Endothelial cell of umbilical vein (primary cell): ENCODE measurements around the gene CLDN14. TPM values are rescaled to one million over a fixed set of nuclear protein-coding genes. Genes with fewer than 3 reads are reported as not detected.

Source experiments
- BruUV-seq: library from RNA; stranded (reverse); fragments of 400-500 nt; replicated peaks from 2 replicates; lab custom pipeline; 2021; lab: Mats Ljungman, UMichigan
- CTCF ChIA-PET: fragments of 300-600, 350-600 bp; sonication (Branson Sonifier 250); formaldehyde crosslinking; loops from one replicate; lab custom pipeline; 2021; ENCODE audit warnings: antibody characterized with exemption, inconsistent platforms; lab: Charles Lee
- POLR2A ChIA-PET: fragments of 300-600, 350-600 bp; sonication (Branson Sonifier 250); formaldehyde crosslinking; loops from one replicate; lab custom pipeline; 2021; ENCODE audit warnings: antibody characterized with exemption, inconsistent platforms; lab: Charles Lee
- DNase-seq: peaks from one replicate; pipeline ENCODE4 v3.0.0-alpha.2; 2011; ENCODE audit warnings: low read depth, low spot score
- FAIRE-seq: peaks from 2 replicates; lab custom pipeline; 2011; peaks lifted over from hg19 to GRCh38; lab: Jason Lieb, UNC
- H2AFZ ChIP-seq: 2 replicates; pipeline ENCODE4 v1.6.0; 2012; ENCODE audit warnings: low read depth, low read length, control low read depth, inconsistent platforms
- H3K27ac ChIP-seq: 2 replicates; pipeline ENCODE4 v1.5.1; 2011; ENCODE audit warnings: low read depth, mild to moderate bottlenecking, control low read depth, low read length, moderate library complexity; ENCODE audit not compliant: insufficient read depth
- H3K27me3 ChIP-seq, 2 experiments: 2 replicates each; pipeline versions ENCODE4 v1.6.0 to v1.6.1; 2011; ENCODE audit warnings: low read length in 2 of 2, mixed read lengths in 1 of 2; ENCODE audit not compliant: control insufficient read depth in 2 of 2, insufficient read depth in 2 of 2
- H3K36me3 ChIP-seq, 2 experiments: 2 replicates in 1 of 2; 3 replicates in 1 of 2; pipeline ENCODE4 v1.5.1; 2011; ENCODE audit warnings: low read length in 2 of 2, mild to moderate bottlenecking in 1 of 2, moderate library complexity in 1 of 2; ENCODE audit not compliant: control insufficient read depth in 2 of 2, insufficient read depth in 2 of 2; ENCODE audit errors: extremely low read depth in 1 of 2
- H3K4me1 ChIP-seq: 3 replicates; pipeline ENCODE4 v1.5.1; 2011; ENCODE audit warnings: mild to moderate bottlenecking, low read length; ENCODE audit not compliant: control insufficient read depth, insufficient read depth; ENCODE audit errors: extremely low read depth
- H3K4me2 ChIP-seq: 2 replicates; pipeline ENCODE4 v1.6.1; 2011; ENCODE audit warnings: low read length, control low read depth, mixed read lengths; ENCODE audit not compliant: insufficient read depth
- H3K4me3 ChIP-seq, 3 experiments: fragments of 200-600 bp in 1 of 3; sonication (generic), shearing (Covaris generic) in 1 of 3; replicated peaks in 1 of 3; 2 replicates each; pipeline ENCODE4 v1.5.1; 2011 to 2016; ENCODE audit warnings: control low read depth in 3 of 3, low read length in 3 of 3, mild to moderate bottlenecking in 2 of 3, inconsistent platforms in 1 of 3, low read depth in 1 of 3, moderate library complexity in 1 of 3; ENCODE audit not compliant: insufficient read depth in 1 of 3
- H3K79me2 ChIP-seq: 2 replicates; pipeline ENCODE4 v1.6.0; 2012; ENCODE audit warnings: low read length, inconsistent platforms; ENCODE audit not compliant: control insufficient read depth, insufficient read depth
- H3K9ac ChIP-seq: replicated peaks from 2 replicates; pipeline ENCODE3; 2011; ENCODE audit warnings: low read length, control low read depth; ENCODE audit not compliant: insufficient read depth; ENCODE audit errors: extremely low read depth
- H3K9me1 ChIP-seq: replicated peaks from 3 replicates; pipeline ENCODE4 v1.6.0; 2011; ENCODE audit warnings: mild to moderate bottlenecking, low read length; ENCODE audit not compliant: control insufficient read depth, insufficient read depth; ENCODE audit errors: extremely low read depth
- H3K9me3 ChIP-seq: replicated peaks from 2 replicates; pipeline ENCODE4 v1.5.1; 2012; ENCODE audit warnings: low read length, inconsistent platforms; ENCODE audit not compliant: control insufficient read depth, insufficient read depth
- H4K20me1 ChIP-seq: replicated peaks from 2 replicates; pipeline ENCODE3; 2011; ENCODE audit warnings: mild to moderate bottlenecking, low read length; ENCODE audit not compliant: control insufficient read depth, insufficient read depth; ENCODE audit errors: extremely low read depth
- EZH2 ChIP-seq: IDR thresholded peaks from 2 replicates; pipeline ENCODE4 v1.6.1; 2012; ENCODE audit warnings: borderline replicate concordance, low read depth, mild to moderate bottlenecking, moderate library complexity, low read length, inconsistent platforms; ENCODE audit not compliant: severe bottlenecking
- FOS ChIP-seq: IDR thresholded peaks from 2 replicates; pipeline ENCODE4 v1.6.1; 2011; ENCODE audit warnings: mild to moderate bottlenecking, low read length, moderate library complexity, borderline replicate concordance; ENCODE audit not compliant: insufficient read depth
- GATA2 ChIP-seq: IDR thresholded peaks from 2 replicates; pipeline ENCODE4 v1.7.0; 2011; ENCODE audit warnings: low read depth, mild to moderate bottlenecking, moderate library complexity, mixed read lengths, low read length; ENCODE audit not compliant: insufficient read length, insufficient read depth
- JUN ChIP-seq: IDR thresholded peaks from 2 replicates; pipeline ENCODE4 v1.6.1; 2011; ENCODE audit warnings: borderline replicate concordance, low read depth; ENCODE audit not compliant: insufficient read length, insufficient read depth
- MYC ChIP-seq: IDR thresholded peaks from one replicate; pipeline ENCODE4 v1.6.1; 2011; ENCODE audit warnings: mild to moderate bottlenecking, low read depth, low read length
- POLR2A ChIP-seq: IDR thresholded peaks from 2 replicates; pipeline ENCODE4 v1.6.1; 2012; ENCODE audit warnings: low read depth, mild to moderate bottlenecking, control low read depth, low read length
- POLR2AphosphoS5 ChIP-seq: IDR thresholded peaks from 2 replicates; pipeline ENCODE4 v1.6.1; 2012; ENCODE audit warnings: low read depth, mild to moderate bottlenecking, control low read depth, low read length, moderate library complexity; ENCODE audit not compliant: insufficient read depth
- dilution Hi-C: fragments of 300-500 bp; cut with MboI; formaldehyde crosslinking; loops from one replicate; pipeline ENCODE4 v1.15.0; 2019; ENCODE audit warnings: low sequenced_read_pairs; ENCODE audit not compliant: extremely low pct_ligation_motif_present
- intact Hi-C: fragments of 100-400 bp; cut with micrococcal nuclease; formaldehyde crosslinking; loops from one replicate; pipeline ENCODE4 v1.10.0; 2022
- polyA plus RNA-seq, 4 experiments: library from polyadenylated mRNA; depleted of rRNA in 3 of 4; stranded (reverse) in 3 of 4; unstranded in 1 of 4; fragments of >200 nt; gene quantifications; 2 replicates each; pipeline versions ENCODE4 v1.2.1 to v1.2.3, GENCODE V29; 2011 to 2012; ENCODE audit warnings: missing spikeins in 1 of 4
- total RNA-seq: library from RNA; stranded (reverse); gene quantifications from 2 replicates; pipeline ENCODE4 v1.2.3, GENCODE V29; 2021
- TF ChIP-seq, protein P1 (sequence below), 2 donors: IDR thresholded peaks; 1 replicate in 1 of 2; 2 replicates in 1 of 2; pipeline ENCODE4 v1.5.1; 2011; ENCODE audit warnings: low read length in 2 of 2, mild to moderate bottlenecking in 2 of 2, moderate library complexity in 2 of 2, control low read depth in 1 of 2, inconsistent platforms in 1 of 2, low read depth in 1 of 2; ENCODE audit not compliant: insufficient read depth in 1 of 2; ENCODE audit errors: extremely low read depth in 1 of 2
- TF ChIP-seq, protein P2 (sequence below): IDR thresholded peaks from 2 replicates; pipeline ENCODE4 v1.6.1; 2011; ENCODE audit not compliant: insufficient read depth, insufficient read length

CLDN14 gene
- total and polyA plus RNA-seq, 2 donors (not counting 3 experiments of a cell fraction or from before 2014, with no cell fraction given) = 1.0 to 2.5 TPM

DNA sequence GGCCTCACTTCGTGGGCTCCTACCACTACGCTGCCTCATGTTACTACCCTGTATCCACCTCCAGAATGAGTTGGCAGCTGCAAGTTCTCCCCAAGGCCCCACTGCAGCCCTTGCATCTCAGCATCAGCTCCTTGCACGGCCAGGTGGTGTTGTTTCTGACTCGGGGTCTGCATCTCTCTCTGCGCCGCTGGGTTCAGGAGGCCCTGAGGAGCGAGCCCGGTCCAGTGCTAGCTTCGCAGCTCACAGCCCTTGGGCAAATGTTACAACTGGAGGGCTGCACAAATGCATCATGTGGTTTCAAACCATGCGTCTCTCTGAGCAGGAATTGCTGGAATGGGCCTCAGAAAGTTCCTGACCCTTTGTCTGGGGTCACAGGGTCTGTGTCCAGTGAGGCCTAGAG, 3.2 kb upstream of the CLDN14 start:
- DNase-seq (no peak), FAIRE-seq (no peak)
- Histone ChIP-seq H3K4me1 (peaks cover 23% of the 10 kb centered on the region), H3K27me3 (no peaks in the 10 kb centered on the region), H3K4me2 (no peak overlapping the region), H3K9me1 (no peaks in the 10 kb centered on the region), H3K79me2 (peaks cover 12% of the 10 kb centered on the region), H2AFZ (no peak overlapping the region), H3K27ac (no peak overlapping the region), H3K9me3 (no peaks in the 10 kb centered on the region), H3K36me3 (peaks cover 6% of the 10 kb centered on the region in 2 experiments), H3K9ac (no peak overlapping the region), H3K4me3 (no peak overlapping the region), H4K20me1 (no peaks in the 10 kb centered on the region)
- intact Hi-C loops = no loop called here
- no TSS peak for BruUV-seq
- dilution Hi-C loops = no loop called here
- CTCF ChIA-PET = no interaction called here
- TF ChIP-seq GATA2 (no peak), POLR2AphosphoS5 (no peak), POLR2A (no peak), MYC (no peak), EZH2 (no peak), FOS (no peak), JUN (no peak)
- TF ChIP-seq, protein P1, sequence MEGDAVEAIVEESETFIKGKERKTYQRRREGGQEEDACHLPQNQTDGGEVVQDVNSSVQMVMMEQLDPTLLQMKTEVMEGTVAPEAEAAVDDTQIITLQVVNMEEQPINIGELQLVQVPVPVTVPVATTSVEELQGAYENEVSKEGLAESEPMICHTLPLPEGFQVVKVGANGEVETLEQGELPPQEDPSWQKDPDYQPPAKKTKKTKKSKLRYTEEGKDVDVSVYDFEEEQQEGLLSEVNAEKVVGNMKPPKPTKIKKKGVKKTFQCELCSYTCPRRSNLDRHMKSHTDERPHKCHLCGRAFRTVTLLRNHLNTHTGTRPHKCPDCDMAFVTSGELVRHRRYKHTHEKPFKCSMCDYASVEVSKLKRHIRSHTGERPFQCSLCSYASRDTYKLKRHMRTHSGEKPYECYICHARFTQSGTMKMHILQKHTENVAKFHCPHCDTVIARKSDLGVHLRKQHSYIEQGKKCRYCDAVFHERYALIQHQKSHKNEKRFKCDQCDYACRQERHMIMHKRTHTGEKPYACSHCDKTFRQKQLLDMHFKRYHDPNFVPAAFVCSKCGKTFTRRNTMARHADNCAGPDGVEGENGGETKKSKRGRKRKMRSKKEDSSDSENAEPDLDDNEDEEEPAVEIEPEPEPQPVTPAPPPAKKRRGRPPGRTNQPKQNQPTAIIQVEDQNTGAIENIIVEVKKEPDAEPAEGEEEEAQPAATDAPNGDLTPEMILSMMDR (IDR thresholded peaks at IDR 0.05; ENCODE audit: extremely low read depth in 1 of 2, insufficient read depth in 1 of 2, low read depth in 1 of 2, low read length in 2 of 2) = no peak
- TF ChIP-seq, protein P2, sequence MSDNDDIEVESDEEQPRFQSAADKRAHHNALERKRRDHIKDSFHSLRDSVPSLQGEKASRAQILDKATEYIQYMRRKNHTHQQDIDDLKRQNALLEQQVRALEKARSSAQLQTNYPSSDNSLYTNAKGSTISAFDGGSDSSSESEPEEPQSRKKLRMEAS = no peak
- POLR2A ChIA-PET = no interaction called here
